ENCODE measurements around the gene HDHD2.

HDHD2 gene

DNA sequence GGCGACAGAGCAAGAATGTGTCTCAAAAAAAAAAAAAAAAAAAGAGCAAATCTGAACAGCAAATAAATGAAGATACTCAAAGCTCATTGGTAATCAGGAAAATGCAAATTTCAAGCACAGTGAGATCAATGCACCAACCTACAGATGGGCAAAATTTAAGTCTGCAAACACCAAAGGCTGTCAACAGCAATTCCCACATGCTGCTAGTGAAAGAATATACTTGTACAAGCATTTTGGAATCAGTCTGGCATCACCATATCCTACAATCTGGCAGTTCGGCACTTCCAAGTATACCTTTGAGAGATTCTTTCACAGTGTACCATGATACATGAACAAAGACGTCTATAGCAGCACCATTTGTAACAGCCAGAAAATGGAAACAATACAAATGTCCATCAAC is 4.1 kb downstream of the HDHD2 start:
- Histone ChIP-seq H3K4me2 (ENCODE audit: low read depth, low read length, poor library complexity, severe bottlenecking) (peak overlapping the region; percentile 61), H3K4me3 (ENCODE audit: low read length, poor library complexity, severe bottlenecking) (peak overlapping the region; percentile 11), H3K27me3 (ENCODE audit: insufficient read depth, low read length, poor library complexity, severe bottlenecking) (no peaks in the 10 kb centered on the region), H3K4me1 (ENCODE audit: insufficient read depth, low read length, poor library complexity, severe bottlenecking) (peaks cover 38% of the 10 kb centered on the region), H3K9ac (ENCODE audit: low read depth, low read length, poor library complexity, severe bottlenecking) (no peak overlapping the region), H3F3A (ENCODE audit: low read depth) (no peaks in the 10 kb centered on the region), H3K79me2 (ENCODE audit: insufficient read depth, low read length) (peaks cover 81% of the 10 kb centered on the region), H3K9me2 (replicated peaks; ENCODE audit: low read depth, low read length) (no peaks in the 10 kb centered on the region), H3K36me3 (ENCODE audit: insufficient read depth, low read length) (no peaks in the 10 kb centered on the region), H4K20me1 (ENCODE audit: insufficient read depth, low read length, poor library complexity, severe bottlenecking) (peaks cover 6% of the 10 kb centered on the region), H3K9me3 (ENCODE audit: insufficient read depth, low read depth, low read length) (no peaks in the 10 kb centered on the region), H2AFZ (ENCODE audit: low read length) (no peak overlapping the region)
- no peak for TF ChIP-seq EZH2phosphoT487 (IDR thresholded peaks at IDR 0.05; ENCODE audit: borderline replicate concordance)
- TF ChIP-seq, protein P1, sequence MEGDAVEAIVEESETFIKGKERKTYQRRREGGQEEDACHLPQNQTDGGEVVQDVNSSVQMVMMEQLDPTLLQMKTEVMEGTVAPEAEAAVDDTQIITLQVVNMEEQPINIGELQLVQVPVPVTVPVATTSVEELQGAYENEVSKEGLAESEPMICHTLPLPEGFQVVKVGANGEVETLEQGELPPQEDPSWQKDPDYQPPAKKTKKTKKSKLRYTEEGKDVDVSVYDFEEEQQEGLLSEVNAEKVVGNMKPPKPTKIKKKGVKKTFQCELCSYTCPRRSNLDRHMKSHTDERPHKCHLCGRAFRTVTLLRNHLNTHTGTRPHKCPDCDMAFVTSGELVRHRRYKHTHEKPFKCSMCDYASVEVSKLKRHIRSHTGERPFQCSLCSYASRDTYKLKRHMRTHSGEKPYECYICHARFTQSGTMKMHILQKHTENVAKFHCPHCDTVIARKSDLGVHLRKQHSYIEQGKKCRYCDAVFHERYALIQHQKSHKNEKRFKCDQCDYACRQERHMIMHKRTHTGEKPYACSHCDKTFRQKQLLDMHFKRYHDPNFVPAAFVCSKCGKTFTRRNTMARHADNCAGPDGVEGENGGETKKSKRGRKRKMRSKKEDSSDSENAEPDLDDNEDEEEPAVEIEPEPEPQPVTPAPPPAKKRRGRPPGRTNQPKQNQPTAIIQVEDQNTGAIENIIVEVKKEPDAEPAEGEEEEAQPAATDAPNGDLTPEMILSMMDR (conservative IDR thresholded peaks at IDR 0.05; ENCODE audit: low read length) = no peak

DNA sequence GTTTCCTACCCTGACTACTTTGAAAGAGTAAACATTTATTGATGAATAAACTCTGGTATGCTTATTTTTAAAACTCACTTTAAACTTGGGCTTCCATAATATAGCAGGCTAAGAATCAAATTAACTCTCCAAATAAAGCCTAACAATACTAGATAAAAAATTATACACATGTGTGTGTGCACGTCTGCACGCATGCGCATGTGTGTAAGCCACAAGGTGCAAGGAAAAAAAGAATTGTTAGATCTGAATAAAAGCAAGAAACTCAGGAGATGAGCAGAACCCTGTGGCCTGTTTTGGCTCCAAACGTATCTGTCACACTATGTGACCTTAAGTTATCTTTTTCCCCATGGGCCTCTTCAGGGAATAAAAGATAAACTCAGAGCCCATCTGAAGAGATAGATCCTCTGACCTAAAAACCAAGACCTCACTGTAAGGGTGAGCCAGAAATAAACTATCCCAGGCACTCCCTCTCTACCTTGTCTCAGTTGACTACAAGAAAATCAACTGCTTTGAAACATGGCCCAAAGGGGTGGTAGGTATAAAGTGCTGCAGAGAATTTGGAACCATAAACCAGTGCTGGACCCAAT is 6.3 kb downstream of the HDHD2 start:
- no peaks in the 10 kb centered on the region for H3F3A ChIP-seq (ENCODE audit: low read depth)
- H3K27me3 ChIP-seq (ENCODE audit: insufficient read depth, low read length, poor library complexity, severe bottlenecking) = no peaks in the 10 kb centered on the region
- no peak overlapping the region for H2AFZ ChIP-seq (ENCODE audit: low read length)
- peaks cover 25% of the 10 kb centered on the region for H3K4me1 ChIP-seq (ENCODE audit: insufficient read depth, low read length, poor library complexity, severe bottlenecking)
- H3K79me2 ChIP-seq (ENCODE audit: insufficient read depth, low read length) = peaks cover 67% of the 10 kb centered on the region
- TF ChIP-seq EZH2phosphoT487 (IDR thresholded peaks at IDR 0.05; ENCODE audit: borderline replicate concordance) = no peak
- TF ChIP-seq, protein P1 (conservative IDR thresholded peaks at IDR 0.05; ENCODE audit: low read length) = no peak
- H3K9ac ChIP-seq (ENCODE audit: low read depth, low read length, poor library complexity, severe bottlenecking) = no peak overlapping the region
- H3K36me3 ChIP-seq (ENCODE audit: insufficient read depth, low read length) = no peaks in the 10 kb centered on the region
- H3K4me2 ChIP-seq (ENCODE audit: low read depth, low read length, poor library complexity, severe bottlenecking) = peak overlapping the region; percentile 11
- H3K9me3 ChIP-seq (ENCODE audit: insufficient read depth, low read depth, low read length) = no peaks in the 10 kb centered on the region
- H4K20me1 ChIP-seq (ENCODE audit: insufficient read depth, low read length, poor library complexity, severe bottlenecking) = peaks cover 6% of the 10 kb centered on the region
- H3K9me2 ChIP-seq (replicated peaks; ENCODE audit: low read depth, low read length) = no peaks in the 10 kb centered on the region
- H3K4me3 ChIP-seq (ENCODE audit: low read length, poor library complexity, severe bottlenecking) = no peak overlapping the region

DNA sequence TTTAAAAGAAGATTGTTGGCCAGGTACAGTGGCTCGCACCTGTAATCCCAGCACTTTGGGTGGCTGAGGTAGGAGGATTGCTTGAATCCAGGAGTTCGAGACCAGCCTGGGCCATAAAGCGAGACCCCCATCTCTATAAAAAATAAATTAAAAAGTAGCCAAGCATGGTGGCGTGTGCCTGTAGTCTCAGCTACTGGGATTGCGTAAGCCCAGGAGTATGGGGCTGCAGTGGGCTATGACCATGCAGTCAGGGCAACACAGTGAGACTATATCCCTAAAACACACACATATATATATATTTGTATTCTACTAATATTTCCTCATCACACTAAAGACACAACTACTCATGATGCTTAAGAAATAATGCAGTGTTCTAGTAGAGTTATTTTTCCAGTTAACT is 7.1 kb downstream of the HDHD2 start:
- H4K20me1 ChIP-seq (ENCODE audit: insufficient read depth, low read length, poor library complexity, severe bottlenecking) = peaks cover 6% of the 10 kb centered on the region

More for the DNA sequence above, 7.1 kb downstream of the HDHD2 start:
- Histone ChIP-seq H3K4me1 (ENCODE audit: insufficient read depth, low read length, poor library complexity, severe bottlenecking) (peaks cover 18% of the 10 kb centered on the region), H3K9me2 (replicated peaks; ENCODE audit: low read depth, low read length) (no peaks in the 10 kb centered on the region), H3K27me3 (ENCODE audit: insufficient read depth, low read length, poor library complexity, severe bottlenecking) (no peaks in the 10 kb centered on the region), H3F3A (ENCODE audit: low read depth) (no peaks in the 10 kb centered on the region), H3K36me3 (ENCODE audit: insufficient read depth, low read length) (no peaks in the 10 kb centered on the region), H3K79me2 (ENCODE audit: insufficient read depth, low read length) (peaks cover 59% of the 10 kb centered on the region), H2AFZ (ENCODE audit: low read length) (no peak overlapping the region), H3K9ac (ENCODE audit: low read depth, low read length, poor library complexity, severe bottlenecking) (no peak overlapping the region), H3K9me3 (ENCODE audit: insufficient read depth, low read depth, low read length) (no peaks in the 10 kb centered on the region), H3K4me3 (ENCODE audit: low read length, poor library complexity, severe bottlenecking) (no peak overlapping the region), H3K4me2 (ENCODE audit: low read depth, low read length, poor library complexity, severe bottlenecking) (no peak overlapping the region)
- TF ChIP-seq EZH2phosphoT487 (IDR thresholded peaks at IDR 0.05; ENCODE audit: borderline replicate concordance) = no peak
- TF ChIP-seq, protein P1 (conservative IDR thresholded peaks at IDR 0.05; ENCODE audit: low read length) = no peak
